NCI-H446 treated with DMSO at 0.1 percent for 48 hours (cell line): ENCODE data around the gene PDCD6IP.
"Not testable (repeated sequence)": the region's sequence is repeated elsewhere in the genome, so short reads cannot be mapped to it uniquely, and the experiment has no call there.

ENCODE experiments used
- DNase-seq: peaks from one replicate; lab custom pipeline; 2025; lab: John Stamatoyannopoulos, UW

The PDCD6IP gene, protein sequence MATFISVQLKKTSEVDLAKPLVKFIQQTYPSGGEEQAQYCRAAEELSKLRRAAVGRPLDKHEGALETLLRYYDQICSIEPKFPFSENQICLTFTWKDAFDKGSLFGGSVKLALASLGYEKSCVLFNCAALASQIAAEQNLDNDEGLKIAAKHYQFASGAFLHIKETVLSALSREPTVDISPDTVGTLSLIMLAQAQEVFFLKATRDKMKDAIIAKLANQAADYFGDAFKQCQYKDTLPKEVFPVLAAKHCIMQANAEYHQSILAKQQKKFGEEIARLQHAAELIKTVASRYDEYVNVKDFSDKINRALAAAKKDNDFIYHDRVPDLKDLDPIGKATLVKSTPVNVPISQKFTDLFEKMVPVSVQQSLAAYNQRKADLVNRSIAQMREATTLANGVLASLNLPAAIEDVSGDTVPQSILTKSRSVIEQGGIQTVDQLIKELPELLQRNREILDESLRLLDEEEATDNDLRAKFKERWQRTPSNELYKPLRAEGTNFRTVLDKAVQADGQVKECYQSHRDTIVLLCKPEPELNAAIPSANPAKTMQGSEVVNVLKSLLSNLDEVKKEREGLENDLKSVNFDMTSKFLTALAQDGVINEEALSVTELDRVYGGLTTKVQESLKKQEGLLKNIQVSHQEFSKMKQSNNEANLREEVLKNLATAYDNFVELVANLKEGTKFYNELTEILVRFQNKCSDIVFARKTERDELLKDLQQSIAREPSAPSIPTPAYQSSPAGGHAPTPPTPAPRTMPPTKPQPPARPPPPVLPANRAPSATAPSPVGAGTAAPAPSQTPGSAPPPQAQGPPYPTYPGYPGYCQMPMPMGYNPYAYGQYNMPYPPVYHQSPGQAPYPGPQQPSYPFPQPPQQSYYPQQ

DNA sequence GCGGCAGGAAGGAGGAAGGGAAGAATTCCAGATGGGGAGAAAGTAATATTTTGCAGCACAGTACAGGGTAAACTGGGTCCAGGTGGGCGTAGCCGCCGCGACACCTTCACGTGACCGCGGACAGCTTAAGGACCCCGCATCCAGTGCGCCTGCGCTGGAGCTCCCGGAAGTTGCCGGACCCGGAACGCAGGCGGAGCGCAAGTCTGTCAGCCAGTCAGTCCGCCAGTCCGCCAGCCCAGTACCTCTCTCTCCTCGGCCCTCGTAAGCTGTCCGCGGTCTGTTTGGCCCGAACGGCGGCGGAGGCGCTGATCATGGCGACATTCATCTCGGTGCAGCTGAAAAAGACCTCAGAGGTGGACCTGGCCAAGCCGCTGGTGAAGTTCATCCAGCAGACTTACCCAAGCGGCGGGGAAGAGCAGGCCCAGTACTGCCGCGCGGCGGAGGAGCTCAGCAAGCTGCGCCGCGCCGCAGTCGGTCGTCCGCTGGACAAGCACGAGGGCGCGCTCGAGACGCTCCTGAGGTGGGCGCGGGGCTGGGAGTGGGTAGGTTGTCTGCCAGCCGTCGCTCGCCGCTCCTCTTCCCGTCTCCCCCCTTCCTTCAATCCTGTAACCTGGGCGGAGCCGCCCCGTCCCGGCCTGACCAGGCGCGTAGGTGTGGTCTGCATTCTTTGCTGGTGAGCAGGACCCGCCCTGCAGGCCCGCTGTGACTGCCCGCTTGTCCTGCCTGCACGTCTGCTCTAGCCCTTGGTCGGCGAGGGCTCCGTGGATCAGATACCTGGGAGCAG, at the start of gene PDCD6IP:
PDCD6IP (plus strand) TSS at position 213 of the 784 bp plus-strand sequence; CDS start at position 312, 99 bp downstream.
- DNase-seq = peak; percentile 67

DNA sequence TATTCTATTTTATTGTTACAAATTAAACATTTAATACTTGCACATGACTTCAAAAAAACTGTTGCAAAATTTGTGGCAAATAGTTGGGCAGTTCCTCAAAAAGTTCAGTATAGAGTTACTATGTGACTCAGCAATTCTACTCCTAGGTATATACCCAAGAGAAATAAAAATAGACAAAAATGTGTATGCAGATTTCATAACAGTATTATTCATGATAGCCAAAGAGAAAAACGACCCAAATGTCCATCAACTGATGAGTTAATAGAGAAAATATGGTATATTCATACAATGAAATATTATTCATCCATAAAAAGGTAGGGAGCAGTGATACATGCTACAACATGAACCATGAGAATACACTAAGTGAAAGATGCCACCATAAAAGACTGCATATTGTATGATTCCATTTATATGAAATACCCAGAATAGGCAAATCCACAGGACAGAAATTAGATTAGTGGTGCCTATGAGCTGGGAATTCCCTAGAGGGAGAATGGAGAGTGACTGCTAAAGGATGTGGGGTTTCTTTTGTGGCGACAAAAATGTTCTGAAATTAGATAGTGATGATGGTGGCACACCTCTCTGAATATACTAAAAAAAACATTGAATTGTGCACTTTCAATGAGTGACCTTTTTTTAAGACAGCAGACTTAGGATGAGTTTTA, 48.8 kb upstream of the PDCD6IP start:
- no peak for DNase-seq

DNA sequence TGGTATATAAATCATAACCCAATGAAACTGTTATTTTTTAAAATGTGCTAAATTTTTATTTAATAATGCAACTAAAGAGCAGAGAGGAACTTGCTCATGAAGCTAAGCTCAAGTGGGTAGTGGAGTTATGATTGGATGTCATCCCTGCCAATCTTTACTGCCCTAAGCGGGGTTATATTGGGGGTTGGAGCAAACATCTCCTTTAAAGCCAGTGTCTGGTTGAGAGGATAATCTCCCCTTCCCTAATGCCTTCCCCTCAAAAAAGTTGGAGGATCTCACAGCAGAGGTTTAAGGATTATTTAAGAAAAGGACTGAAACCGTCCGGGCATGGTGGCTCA, 48.2 kb upstream of the PDCD6IP start:
- DNase-seq = no peak

DNA sequence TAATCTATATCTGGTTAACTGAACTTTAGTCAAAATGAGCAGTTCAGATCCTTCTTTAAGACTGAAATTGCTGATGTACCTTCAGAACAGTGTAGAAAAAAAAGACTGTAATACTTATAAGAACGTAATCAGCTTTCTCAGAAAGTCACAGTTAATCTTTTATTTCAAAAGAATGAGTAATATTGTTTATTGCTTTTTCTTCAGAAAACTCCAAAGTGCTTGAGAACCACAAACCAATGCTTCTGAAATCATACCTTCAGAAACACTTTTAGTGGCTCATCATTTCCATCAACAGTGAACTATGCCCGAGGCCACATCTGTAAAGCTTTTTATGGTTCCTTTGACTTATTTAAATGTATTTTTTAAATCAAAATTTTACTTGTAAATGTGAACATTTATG, 47.1 kb upstream of the PDCD6IP start:
- DNase-seq = no peak

DNA sequence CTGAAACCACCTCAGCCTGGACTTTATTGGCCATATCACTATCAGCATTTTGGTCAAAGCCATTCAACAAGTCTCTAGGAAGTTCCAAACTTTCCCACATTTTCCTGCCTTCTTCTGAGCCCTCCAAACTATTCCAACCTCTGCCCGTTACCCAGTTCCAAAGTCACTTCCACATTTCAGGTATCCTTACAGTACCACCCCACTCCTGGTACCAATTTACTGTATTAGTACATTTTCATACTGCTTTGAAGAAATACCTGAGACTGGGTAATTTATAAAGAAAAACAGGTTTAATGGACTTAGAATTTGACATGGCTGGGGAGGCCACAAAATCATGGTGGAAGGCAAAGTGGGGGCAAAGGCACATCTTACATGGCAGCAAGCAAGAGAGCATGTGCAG, 44.0 kb upstream of the PDCD6IP start:
- DNase-seq = not testable (repeated sequence)

DNA sequence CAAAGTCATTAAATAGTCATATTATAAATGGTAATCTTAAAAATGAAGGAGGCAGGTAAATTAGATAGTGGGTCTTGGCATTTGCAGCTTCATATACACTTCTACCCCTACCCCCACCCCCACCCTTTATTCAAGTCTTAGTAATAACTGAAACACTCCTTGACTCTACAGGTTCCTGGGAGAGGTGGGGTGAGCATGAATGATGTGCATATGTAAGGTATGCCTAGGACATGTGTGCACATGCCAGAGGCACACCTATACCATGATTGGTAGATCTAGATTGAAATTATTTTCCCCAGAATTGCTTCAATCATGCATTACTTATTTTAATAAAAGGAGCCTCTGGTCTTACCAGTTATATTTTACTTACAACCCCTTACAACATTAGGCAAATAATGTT, 40.1 kb upstream of the PDCD6IP start:
- DNase-seq = no peak

DNA sequence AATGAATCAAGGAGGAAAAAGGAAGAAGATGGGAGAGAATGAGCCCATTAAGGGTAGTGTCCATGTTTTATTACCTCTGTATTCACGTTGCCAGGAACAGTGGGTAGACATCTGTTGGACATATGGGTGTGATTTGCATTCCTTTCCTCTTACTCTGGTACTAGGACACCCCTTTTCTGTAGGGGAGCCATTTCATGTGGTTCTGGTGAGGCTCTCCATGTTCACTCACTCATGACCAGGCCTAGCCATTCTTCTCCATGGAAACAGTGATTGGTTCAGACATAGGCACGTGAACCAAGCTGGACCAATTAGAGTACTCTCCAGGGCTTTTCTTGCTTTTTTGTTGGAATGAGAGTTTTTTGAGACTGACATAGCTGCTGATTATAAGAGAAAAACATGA, 39.6 kb upstream of the PDCD6IP start:
- DNase-seq = no peak

DNA sequence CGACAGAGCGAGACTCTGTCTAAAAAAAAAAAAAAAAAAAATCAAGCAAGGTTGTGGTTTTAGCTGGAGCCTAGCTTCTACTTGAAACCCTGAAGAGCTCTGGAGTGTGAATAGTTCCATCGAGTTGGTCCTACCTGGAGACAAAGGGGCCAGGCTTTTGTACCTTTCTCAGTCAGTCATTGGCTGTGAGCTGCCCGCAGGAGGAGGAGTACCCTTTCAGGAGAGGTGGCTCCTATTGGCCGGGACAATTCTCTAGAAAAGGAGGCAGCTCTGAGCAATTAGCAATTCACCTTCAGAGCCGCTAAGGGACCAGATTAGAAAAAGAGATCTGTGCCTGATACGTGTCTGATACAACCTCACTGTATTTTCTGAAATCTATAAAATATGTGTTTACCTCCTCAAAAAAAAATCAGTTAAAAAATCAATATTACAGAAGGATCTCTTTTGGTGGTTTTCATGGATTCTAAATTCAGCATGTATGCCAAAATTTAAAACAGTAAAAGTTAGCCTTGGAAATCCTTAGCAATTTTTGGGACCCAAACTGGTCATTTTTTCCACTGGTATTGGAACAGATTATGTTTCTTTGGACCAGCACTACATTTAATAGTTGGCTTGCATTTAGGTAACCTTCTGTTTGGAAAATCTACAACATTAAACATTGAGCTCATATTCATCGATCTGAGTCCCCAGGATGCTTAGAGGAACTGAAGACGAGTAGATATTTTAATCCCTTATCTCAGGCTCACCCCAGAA, 29.7 kb upstream of the PDCD6IP start:
- DNase-seq = no peak

DNA sequence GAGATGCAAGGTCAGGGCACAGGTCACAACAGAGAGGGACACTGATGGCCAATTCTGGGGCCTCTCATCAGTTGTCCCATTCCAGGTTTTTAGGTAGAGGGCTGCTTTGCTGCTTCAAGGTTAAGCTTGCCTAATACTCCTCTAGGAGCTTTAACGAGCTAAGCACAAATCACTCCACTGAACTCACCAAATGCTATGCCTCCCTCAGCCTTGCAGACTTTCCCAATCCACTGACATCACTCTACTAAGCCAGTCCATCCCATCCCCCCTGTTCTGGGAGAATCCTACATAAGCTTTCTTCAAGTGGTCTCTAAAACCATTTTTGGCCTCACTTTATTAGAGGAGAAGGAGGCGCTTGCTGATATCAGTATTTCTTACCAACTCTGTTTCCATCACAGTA, 24.8 kb upstream of the PDCD6IP start:
- DNase-seq = no peak

DNA sequence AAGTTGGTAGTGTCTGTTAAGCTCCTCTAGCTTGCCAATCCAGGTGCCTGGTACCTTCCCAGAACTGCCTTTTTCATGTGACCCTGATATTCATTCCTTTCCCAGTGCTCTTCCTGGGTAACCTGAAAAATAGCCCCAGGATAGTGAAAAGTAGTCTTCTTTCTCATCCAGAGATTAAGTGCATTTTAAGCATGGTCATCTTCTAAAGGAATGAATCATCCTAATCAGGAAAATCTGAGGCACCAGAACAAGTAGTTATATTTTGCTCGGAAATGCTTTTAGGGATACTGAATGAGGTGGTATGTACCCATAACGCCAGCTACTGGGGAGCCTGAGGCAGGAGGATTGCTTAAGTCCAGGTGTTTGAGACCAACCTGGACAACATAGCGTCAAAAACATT, 23.1 kb upstream of the PDCD6IP start:
- no peak for DNase-seq

DNA sequence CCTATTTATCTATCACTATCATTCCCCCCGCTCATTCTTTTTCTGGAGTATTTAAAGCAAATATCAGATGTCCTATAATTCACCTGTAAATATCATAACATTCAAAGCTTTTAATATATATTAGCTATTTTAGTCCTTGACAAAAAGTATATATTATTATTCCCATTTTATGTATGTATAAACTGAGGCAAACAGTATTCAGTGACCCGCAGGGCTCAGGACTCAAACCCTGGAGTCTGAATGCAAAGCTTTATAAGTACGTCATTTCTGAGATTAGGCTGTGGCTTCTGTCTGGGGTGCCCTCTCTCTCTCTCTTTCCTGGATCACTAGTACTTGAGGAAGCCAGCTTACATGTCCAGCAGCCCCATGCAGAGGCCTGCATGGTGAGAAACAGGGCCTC, 20.4 kb upstream of the PDCD6IP start:
- no peak for DNase-seq

DNA sequence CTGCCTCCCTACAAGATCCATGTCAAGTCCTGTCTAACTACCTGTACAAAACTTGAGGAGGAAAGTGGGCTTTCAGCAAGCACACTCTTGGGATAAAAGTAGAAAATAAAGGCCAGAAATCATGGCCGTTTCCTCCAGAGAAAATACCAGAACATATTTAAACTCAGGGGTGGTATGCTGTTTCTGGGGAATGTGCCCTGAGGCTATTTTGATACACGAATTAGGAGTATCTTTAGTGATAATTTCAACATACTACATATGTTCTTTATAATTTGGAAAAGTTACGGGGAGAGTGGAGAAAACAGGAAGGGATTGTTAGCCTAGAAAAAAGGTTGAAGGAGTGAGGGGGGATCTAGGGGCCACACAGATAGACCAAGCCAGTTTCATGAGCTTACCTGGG, 18.7 kb upstream of the PDCD6IP start:
- no peak for DNase-seq

DNA sequence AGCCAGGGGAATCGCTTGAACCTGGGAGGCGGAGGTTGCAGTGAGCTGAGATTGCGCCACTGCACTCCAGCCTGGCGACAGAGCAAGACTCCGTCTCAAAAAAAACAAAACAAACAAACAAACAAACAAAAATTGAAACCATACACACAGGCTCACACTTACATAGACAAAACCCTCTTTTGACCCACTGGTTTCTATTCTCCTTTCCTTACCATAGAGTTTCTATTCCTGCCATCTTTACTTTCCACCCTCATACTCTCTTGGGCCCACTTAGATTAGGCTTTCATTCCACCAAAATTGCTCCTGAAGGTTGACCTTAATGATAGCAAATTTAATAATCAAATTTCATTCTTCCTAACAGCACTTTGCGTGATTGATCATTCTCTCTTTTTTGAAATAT, 17.0 kb upstream of the PDCD6IP start:
- DNase-seq = not testable (repeated sequence)

DNA sequence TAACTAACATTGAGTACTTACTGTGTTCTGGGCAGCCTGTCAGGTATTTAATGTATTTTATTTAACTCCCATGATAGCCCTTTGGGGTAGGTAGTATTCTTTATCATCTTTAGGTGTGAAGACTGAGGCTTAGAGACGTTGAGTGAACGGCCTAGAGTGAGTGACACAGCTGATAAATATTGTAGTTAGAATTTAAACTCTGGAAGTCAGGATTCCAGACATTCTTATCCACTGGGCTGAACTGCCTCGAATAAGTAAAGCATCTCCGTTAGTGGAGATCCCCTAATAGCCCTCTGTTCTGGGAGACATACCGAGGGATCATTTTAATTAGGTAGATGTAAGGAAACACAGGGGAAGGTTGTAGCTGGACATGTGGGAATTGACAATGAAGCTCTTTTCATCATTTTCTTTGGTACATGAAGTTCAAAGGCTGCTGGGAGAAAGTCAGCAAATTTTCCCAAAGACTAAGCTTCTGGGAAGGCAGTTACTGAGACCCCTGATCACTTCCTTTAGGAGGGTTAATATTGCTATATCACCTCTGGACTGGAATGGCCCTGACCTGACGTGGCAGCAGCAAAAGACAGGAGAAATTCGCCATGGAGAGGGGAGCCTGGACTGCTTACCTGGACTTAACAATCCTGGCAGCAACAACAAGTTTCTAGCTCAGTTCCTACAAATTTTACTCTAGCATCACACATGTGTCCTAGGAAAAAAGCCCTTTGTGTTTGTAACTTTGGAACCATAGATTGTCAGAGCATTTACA, 11.7 kb upstream of the PDCD6IP start:
- DNase-seq = no peak

DNA sequence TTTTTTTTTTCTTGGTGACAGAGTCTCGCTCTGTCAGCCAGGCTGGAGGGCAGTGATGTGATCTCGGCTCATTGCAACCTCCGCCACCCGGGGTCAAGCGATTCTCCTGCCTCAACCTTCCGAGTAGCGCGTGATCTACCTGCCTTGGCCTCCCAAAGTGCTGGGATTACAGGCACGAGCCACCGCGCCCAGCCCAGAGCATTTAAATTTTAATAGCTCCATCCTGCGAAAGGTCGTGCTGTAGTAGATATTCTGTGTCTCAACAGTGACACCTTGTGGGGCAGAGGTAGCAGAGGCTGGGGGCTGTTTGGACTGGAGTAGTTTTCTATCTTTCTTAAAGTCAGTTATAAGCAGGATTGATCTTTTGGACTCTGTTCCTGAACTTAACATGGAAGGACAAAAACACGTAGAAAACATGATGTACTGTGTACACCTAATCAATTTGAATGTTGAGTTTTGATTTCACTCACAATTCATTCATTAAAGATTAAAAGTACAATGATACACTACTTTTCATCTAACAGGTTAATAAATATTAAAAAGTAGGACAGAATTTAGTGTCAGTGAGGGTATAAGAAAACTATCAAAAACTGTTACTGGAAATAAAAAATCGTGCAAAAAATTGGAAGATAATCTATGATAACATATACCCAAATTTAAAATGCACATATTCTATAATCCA, 11.0 kb upstream of the PDCD6IP start:
- no peak for DNase-seq

DNA sequence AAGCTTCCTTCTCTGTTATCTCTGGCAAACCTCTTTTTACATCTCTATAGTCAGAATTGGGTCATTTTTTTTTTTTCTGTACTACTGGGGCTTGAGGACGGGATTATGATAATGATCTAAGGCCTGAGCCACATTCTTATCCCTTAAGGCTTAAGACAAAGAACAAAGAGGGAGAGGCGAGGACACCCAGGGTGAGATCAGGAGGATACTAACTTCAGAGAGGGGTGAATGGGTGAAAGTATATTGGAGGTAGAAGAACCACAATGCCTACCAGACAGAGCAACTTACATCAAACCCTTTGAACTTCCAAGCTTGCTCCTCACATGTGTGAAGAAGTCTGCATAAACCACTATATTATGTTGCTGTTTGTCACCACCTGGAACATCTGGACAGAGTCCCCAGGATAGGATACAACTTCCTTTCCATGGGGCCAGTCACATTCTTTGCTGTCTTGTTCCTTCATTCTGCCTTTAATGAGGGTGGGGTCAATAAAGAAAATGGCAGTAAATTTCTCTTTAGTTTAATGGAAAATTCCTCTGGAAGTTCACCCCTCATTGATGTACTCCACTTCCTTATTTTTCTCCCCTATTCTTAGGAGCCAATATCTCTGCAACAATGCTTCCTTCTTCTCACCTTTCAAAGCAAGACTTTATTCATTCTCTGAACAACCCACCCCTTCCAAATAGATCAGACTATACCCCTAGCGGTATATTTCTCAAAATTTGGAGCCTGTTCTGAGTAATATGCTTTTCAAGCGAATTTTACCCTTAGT, 9.1 kb upstream of the PDCD6IP start:
- no peak for DNase-seq

DNA sequence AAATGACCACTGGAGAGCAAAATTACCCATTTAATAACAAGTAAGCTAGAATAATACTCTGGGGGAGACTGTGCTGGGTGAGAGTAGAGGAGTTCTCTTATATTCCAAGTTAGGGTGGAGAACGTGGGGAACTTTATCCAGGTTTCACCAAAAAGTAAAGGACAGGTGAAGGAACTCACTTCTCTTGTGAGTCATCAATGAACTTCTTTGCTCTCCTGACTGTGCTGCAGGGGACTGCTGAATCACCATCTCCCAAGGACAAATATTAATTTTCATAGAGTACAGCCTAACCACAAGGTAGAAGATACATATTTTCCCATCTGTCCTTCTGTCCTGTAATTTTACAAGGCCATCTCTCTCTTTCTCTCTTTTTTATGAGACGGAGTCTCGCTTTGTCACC, 8.3 kb upstream of the PDCD6IP start:
- no peak for DNase-seq

DNA sequence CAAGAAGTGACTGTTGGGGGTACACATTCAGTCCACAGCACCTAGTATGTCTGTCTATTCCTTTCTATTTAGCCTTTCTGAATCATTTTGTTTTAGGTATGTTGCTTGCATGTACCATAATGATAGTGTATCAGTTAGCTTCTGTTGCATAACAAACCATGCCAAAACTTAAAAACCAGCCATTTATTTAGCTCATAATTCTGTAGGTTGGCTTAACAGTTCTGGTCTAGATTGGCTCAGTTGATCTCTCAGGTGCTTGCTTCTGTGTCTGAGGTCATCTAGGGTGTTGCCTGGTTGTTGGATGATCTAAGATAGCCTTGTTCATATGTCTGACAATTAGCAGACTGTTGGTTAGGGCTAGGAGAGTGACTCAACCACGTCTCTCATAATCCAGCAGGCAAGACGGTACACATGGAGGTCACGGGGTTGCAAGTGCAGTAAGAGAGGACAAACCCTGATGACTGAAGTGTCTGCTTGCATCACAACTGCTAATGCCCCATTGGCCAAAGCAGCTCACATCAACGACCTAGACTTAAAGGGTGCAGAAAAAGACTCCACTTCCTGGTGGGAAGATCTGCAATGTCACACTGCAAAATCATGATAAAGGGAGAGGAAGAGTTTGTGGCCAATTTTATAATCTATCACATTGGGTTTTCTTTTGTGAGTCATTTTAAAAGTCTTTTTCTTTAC, 6.8 kb upstream of the PDCD6IP start:
- DNase-seq = no peak
